Ovary (tissue), 3 donors: ENCODE results near the gene TLE4.

Source experiments
- POLR2A ChIP-seq: fragments of 450-650 bp; IDR thresholded peaks from one replicate; pipeline ENCODE4 v1.6.1; 2017; ENCODE audit warnings: antibody characterized with exemption, mild to moderate bottlenecking, moderate library complexity
- TF ChIP-seq, protein P1 (sequence below), 3 donors: fragments of 450-650 bp in 2 of 3; fragments of 200-600 bp in 1 of 3; IDR thresholded peaks; one replicate each; pipeline versions ENCODE4 v1.5.1 to v1.8.0; 2016 to 2022; ENCODE audit warnings: antibody characterized with exemption in 3 of 3, mild to moderate bottlenecking in 1 of 3
- donor health status: DM: no; HTN: no; CAD: no.

DNA sequence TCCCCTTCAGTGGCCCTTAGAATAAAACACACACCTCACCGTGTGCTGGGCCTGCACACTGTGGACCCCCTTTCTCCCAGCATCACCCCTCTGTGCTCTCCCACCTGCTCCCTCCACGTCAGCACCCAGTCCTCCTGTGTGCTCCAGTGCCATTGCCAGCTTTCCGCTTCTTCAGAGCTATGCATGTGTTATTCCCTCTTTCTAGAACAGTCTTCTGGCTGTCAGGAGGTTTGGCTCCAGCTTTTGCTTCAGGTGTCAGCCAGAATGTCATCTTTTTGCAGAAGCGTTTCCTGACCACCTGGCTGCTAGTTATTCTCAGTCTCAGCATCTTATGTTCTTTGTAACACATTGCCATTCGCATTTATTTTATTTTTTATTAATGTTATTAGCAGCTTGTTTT, 119.7 kb downstream of the TLE4 start:
- TF ChIP-seq, protein P1, sequence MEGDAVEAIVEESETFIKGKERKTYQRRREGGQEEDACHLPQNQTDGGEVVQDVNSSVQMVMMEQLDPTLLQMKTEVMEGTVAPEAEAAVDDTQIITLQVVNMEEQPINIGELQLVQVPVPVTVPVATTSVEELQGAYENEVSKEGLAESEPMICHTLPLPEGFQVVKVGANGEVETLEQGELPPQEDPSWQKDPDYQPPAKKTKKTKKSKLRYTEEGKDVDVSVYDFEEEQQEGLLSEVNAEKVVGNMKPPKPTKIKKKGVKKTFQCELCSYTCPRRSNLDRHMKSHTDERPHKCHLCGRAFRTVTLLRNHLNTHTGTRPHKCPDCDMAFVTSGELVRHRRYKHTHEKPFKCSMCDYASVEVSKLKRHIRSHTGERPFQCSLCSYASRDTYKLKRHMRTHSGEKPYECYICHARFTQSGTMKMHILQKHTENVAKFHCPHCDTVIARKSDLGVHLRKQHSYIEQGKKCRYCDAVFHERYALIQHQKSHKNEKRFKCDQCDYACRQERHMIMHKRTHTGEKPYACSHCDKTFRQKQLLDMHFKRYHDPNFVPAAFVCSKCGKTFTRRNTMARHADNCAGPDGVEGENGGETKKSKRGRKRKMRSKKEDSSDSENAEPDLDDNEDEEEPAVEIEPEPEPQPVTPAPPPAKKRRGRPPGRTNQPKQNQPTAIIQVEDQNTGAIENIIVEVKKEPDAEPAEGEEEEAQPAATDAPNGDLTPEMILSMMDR (IDR thresholded peaks at IDR 0.05): no peak
- TF ChIP-seq POLR2A: no peak
